Measurements from ENCODE around the gene DUSP12.

DNA sequence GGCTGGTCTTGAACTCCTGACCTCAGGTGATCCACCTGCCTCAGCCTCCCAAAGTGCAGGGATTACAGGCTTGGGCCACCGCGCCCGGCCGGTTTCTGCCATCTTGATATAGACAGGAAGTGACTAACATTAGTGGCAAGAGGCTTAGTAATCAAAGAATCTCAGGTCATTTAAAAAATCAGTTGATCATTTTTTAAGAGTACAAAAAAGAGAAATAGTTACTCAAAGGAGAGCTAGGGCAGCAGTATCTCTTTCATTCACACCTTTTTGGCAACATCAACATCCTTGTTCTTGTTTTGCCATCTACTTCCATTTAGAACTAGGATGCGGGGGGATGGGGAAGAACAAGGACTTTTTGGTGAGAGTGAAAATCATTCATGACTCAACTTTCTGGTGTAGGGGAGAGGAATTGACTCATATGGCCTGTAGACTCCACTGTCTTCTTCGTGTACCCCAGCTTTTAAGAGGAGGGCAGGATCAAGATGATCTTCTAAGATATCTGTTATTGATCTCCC is 19.5 kb upstream of the DUSP12 start:
- TF ChIP-seq POLR2A (IDR thresholded peaks at IDR 0.05; ENCODE audit: borderline replicate concordance, extremely low read depth, insufficient read depth, insufficient read length) (no peak), CTCF (IDR thresholded peaks at IDR 0.05 in 2 of 3, conservative IDR thresholded peaks at IDR 0.05 in 1 of 3; ENCODE audit: borderline replicate concordance in 1 of 3, insufficient read depth in 1 of 3, low read depth in 2 of 3, low read length in 2 of 3) (no peak), SP1 (IDR thresholded peaks at IDR 0.05; ENCODE audit: low read depth) (peak; percentile 71)

Measured in HCT116 (cell line).